Endothelial cell of umbilical vein (primary cell): ENCODE data around the gene CES4A.
"Not testable (repeated sequence)": the region's sequence is repeated elsewhere in the genome, so short reads cannot be mapped to it uniquely, and the experiment has no call there.

Experiments used
- CTCF ChIP-seq, 2 donors: IDR thresholded peaks; 1 replicate in 1 of 2; 2 replicates in 1 of 2; pipeline ENCODE4 v1.5.1; 2011; ENCODE audit warnings: low read length in 2 of 2, mild to moderate bottlenecking in 2 of 2, moderate library complexity in 2 of 2, control low read depth in 1 of 2, inconsistent platforms in 1 of 2, low read depth in 1 of 2; ENCODE audit not compliant: insufficient read depth in 1 of 2; ENCODE audit errors: extremely low read depth in 1 of 2
- EZH2 ChIP-seq: IDR thresholded peaks from 2 replicates; pipeline ENCODE4 v1.6.1; 2012; ENCODE audit warnings: borderline replicate concordance, low read depth, mild to moderate bottlenecking, moderate library complexity, low read length, inconsistent platforms; ENCODE audit not compliant: severe bottlenecking
- FOS ChIP-seq: IDR thresholded peaks from 2 replicates; pipeline ENCODE4 v1.6.1; 2011; ENCODE audit warnings: mild to moderate bottlenecking, low read length, moderate library complexity, borderline replicate concordance; ENCODE audit not compliant: insufficient read depth
- MAX ChIP-seq: IDR thresholded peaks from 2 replicates; pipeline ENCODE4 v1.6.1; 2011; ENCODE audit not compliant: insufficient read depth, insufficient read length
- POLR2A ChIP-seq: IDR thresholded peaks from 2 replicates; pipeline ENCODE4 v1.6.1; 2012; ENCODE audit warnings: low read depth, mild to moderate bottlenecking, control low read depth, low read length
- POLR2AphosphoS5 ChIP-seq: IDR thresholded peaks from 2 replicates; pipeline ENCODE4 v1.6.1; 2012; ENCODE audit warnings: low read depth, mild to moderate bottlenecking, control low read depth, low read length, moderate library complexity; ENCODE audit not compliant: insufficient read depth

GRCh38 chr16:66993558-66993957, 5.2 kb downstream of the CES4A start:
- TF ChIP-seq MAX; CTCF (IDR thresholded peaks at IDR 0.05; ENCODE audit: extremely low read depth in 1 of 2, insufficient read depth in 1 of 2, low read depth in 1 of 2, low read length in 2 of 2); POLR2AphosphoS5; EZH2; POLR2A; FOS: not testable (repeated sequence)
